LNCaP clone FGC (cell line): ENCODE data around the gene MED15.

ENCODE experiments used
- DNase-seq: peaks from one replicate; pipeline ENCODE4 v3.0.0-alpha.2; 2011; ENCODE audit warnings: low read depth
- H3K4me3 ChIP-seq: 2 replicates; pipeline ENCODE4 v1.5.1; 2011; ENCODE audit warnings: mild to moderate bottlenecking, low read depth, low read length, control low read depth
- CTCF ChIP-seq: IDR thresholded peaks from 2 replicates; pipeline ENCODE4 v1.5.1; 2012; ENCODE audit warnings: mild to moderate bottlenecking; ENCODE audit not compliant: control insufficient read depth, insufficient read depth; ENCODE audit errors: extremely low read depth

MED15 gene

GRCh38 chr22:20528405-20528978 lies 21.1 kb downstream of the MED15 start:
- DNase-seq = no peak
- no peak overlapping the region for H3K4me3 ChIP-seq
- TF ChIP-seq CTCF = no peak

DNA sequence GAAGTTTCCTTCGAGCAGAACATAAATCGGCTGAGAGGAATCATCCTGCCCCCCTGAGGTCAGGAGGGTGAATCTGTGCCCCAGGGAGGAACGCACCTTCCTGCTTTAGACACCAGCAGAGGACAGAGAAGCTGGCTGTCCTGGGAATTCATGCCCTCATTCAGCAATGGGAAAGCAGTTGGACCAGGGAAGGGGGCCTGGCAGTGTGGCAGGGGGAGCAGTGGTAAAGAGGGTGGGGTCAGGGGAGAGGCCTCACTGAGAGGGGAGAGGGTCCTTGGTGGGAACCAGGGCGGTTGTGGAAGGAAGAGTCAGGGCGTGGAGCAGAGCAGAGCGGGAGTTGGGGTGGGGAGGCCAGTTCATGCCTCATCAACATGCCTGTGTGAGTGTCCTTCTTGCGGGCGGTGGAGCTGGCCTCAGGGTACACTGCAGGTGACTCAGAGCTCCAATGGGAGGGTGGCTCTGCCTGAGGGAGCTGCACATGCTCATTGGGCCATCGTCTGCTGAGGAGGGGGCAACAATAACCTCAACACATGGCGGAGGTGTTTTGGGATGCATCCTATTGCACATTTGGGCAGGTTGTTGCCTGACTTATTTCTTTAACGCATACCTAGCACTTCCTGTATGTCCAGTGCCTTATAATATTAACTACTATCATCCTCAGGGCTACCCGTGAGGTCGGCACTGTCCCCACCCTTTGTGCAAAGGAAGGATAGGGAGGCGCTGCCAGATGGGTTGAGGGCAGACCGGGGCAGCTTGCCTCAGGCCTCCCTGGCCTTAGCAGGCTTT lies 23.2 kb downstream of the MED15 start:
- no peak for TF ChIP-seq CTCF
- DNase-seq = no peak
- H3K4me3 ChIP-seq = no peak overlapping the region

DNA sequence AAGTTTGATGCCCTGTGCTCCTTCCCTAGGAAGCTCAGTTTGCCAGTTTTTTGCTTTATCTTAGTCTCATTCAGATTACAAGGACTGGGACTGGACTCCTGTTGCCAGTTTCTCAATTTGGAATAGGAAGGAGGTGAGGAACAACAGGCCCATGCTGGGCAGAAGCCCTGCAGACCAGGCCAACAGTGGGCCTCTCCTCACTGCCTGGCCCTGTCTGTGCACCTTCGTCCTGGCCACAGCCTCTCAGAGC lies 23.7 kb downstream of the MED15 start:
- no peak overlapping the region for H3K4me3 ChIP-seq
- no peak for DNase-seq
- TF ChIP-seq CTCF = no peak

GRCh38 chr22:20531404-20532201 lies 24.2 kb downstream of the MED15 start:
- no peak overlapping the region for H3K4me3 ChIP-seq
- no peak for TF ChIP-seq CTCF
- DNase-seq = no peak

DNA sequence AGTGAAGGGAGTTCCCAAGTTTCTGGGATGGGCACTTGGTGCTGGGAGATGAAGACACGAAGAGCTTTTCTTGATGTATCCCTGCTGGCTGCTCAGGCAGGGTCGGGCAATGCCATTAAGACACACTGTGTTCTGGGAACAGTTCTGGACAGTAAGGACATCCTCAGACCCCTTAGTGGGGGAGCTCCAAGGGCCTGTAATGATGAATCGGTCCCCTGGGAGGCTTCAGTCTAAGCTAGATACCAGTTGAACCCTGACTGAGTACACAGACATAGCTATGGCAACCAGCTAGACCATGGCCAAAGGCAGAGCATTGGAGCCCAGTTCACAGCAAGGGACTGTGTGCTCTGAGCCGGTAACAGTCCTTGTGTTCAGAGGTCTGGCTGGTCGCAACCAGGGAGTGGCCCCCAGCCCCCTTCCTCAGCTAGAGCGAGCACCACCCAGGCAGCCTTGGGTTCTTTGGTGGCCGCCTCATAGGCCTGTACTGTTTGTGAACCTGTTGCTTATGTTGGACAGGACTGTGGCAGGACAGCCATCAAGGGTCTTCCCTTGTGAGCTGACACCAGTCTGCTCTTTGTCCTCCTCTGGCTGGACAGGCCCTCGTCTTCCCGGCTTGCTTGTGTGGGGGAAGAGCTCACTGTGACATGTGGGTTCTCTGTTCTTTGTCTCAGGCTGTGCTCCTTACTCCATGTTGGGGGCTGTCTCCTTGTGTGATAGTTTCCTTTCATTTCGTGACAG lies 25.0 kb downstream of the MED15 start:
- no peak for DNase-seq

More for the DNA sequence above, 25.0 kb downstream of the MED15 start:
- H3K4me3 ChIP-seq = no peak overlapping the region
- TF ChIP-seq CTCF = no peak
